HEK293 (cell line): ENCODE data around the gene ITPA.

Experiments
- CTCF ChIA-PET: fragments of 350-600 bp; formaldehyde crosslinking; extraction: SDS; loops from one replicate; lab custom pipeline; 2021; ENCODE audit warnings: antibody characterized with exemption; lab: Yijun Ruan, JAX
- POLR2A ChIA-PET: fragments of 300-600 bp; formaldehyde crosslinking; extraction: SDS; loops from one replicate; lab custom pipeline; 2020; ENCODE audit warnings: antibody characterized with exemption, inconsistent platforms; lab: Yijun Ruan, JAX
- H3K27ac ChIP-seq: fragments of 200-500 bp; sonication (Bioruptor generic); 2 replicates; pipeline ENCODE4 v1.5.1; 2014; ENCODE audit warnings: low read depth, low read length, control low read depth, inconsistent platforms; ENCODE audit errors: extremely low read depth
- H3K36me3 ChIP-seq, 2 experiments: fragments of 200-500 bp in 1 of 2; sonication (Bioruptor generic) in 1 of 2; 1 replicate in 1 of 2; 2 replicates in 1 of 2; pipeline ENCODE4 v1.5.1; 2014 to 2017; ENCODE audit warnings: inconsistent platforms in 2 of 2, low read length in 2 of 2; ENCODE audit not compliant: control insufficient read depth in 2 of 2, insufficient read depth in 1 of 2
- H3K4me1 ChIP-seq: fragments of 200-500 bp; sonication (Bioruptor generic); 2 replicates; pipeline ENCODE4 v1.5.1; 2014; ENCODE audit warnings: mild to moderate bottlenecking, low read length, inconsistent platforms; ENCODE audit not compliant: control insufficient read depth, insufficient read depth
- H3K4me3 ChIP-seq: 2 replicates; pipeline ENCODE4 v1.5.1; 2011; ENCODE audit warnings: low read depth, mild to moderate bottlenecking, control low read depth, low read length, moderate library complexity
- H3K9me3 ChIP-seq: fragments of 200-500 bp; sonication (Bioruptor generic); 2 replicates; pipeline ENCODE4 v1.5.1; 2014; ENCODE audit warnings: low read depth, low read length, inconsistent platforms; ENCODE audit not compliant: control insufficient read depth, insufficient read depth
- BCL11B ChIP-seq: fragments of 450-650 bp; formaldehyde crosslinking; IDR thresholded peaks from 2 replicates; pipeline ENCODE4 v1.5.1; 2016; ENCODE audit warnings: low read depth, missing biosample characterization, missing genetic modification characterization
- ELK4 ChIP-seq: IDR thresholded peaks from 2 replicates; pipeline ENCODE4 v1.6.1; 2011; ENCODE audit warnings: mild to moderate bottlenecking, low read depth, low read length, borderline replicate concordance
- GLIS2 ChIP-seq: fragments of 450-650 bp; formaldehyde crosslinking; IDR thresholded peaks from 2 replicates; pipeline ENCODE4 v1.5.1; 2016; ENCODE audit warnings: missing biosample characterization, missing genetic modification characterization
- HIC1 ChIP-seq: fragments of 450-650 bp; formaldehyde crosslinking; IDR thresholded peaks from 2 replicates; pipeline ENCODE4 v1.5.1; 2016; ENCODE audit warnings: missing biosample characterization, missing genetic modification characterization
- OSR2 ChIP-seq: fragments of 450-650 bp; formaldehyde crosslinking; IDR thresholded peaks from 2 replicates; pipeline ENCODE4 v1.5.1; 2016; ENCODE audit warnings: missing biosample characterization, missing genetic modification characterization
- PATZ1 ChIP-seq: fragments of 450-650 bp; formaldehyde crosslinking; IDR thresholded peaks from 2 replicates; pipeline ENCODE4 v1.5.1; 2016; ENCODE audit warnings: missing biosample characterization, missing genetic modification characterization
- PRDM4 ChIP-seq: fragments of 450-650 bp; formaldehyde crosslinking; IDR thresholded peaks from 2 replicates; pipeline ENCODE4 v1.5.1; 2017; ENCODE audit warnings: missing biosample characterization, missing genetic modification characterization
- SCRT2 ChIP-seq: fragments of 450-650 bp; formaldehyde crosslinking; IDR thresholded peaks from 2 replicates; pipeline ENCODE4 v1.5.1; 2016; ENCODE audit warnings: missing biosample characterization, missing genetic modification characterization
- ZBTB17 ChIP-seq: fragments of 450-650 bp; formaldehyde crosslinking; IDR thresholded peaks from 2 replicates; pipeline ENCODE4 v1.5.1; 2016; ENCODE audit warnings: missing biosample characterization, missing genetic modification characterization
- ZFP41 ChIP-seq: fragments of 450-650 bp; formaldehyde crosslinking; IDR thresholded peaks from 2 replicates; pipeline ENCODE4 v1.5.1; 2016; ENCODE audit warnings: missing biosample characterization, missing genetic modification characterization, borderline replicate concordance
- ZNF146 ChIP-seq: fragments of 450-650 bp; formaldehyde crosslinking; IDR thresholded peaks from 2 replicates; pipeline ENCODE4 v1.5.1; 2016; ENCODE audit warnings: missing biosample characterization, missing genetic modification characterization
- ZNF274 ChIP-seq, 2 experiments: fragments of 200-500 bp in 1 of 2; fragments of 450-650 bp in 1 of 2; sonication (Bioruptor generic) in 1 of 2; formaldehyde crosslinking in 1 of 2; IDR thresholded peaks; 2 replicates each; pipeline versions ENCODE4 v1.5.1 to v1.6.1; 2014 to 2016; ENCODE audit warnings: borderline replicate concordance in 1 of 2, inconsistent platforms in 1 of 2, low read length in 1 of 2, missing biosample characterization in 1 of 2, missing genetic modification characterization in 1 of 2
- ZNF280C ChIP-seq: fragments of 450-650 bp; formaldehyde crosslinking; IDR thresholded peaks from 2 replicates; pipeline ENCODE4 v1.5.1; 2016; ENCODE audit warnings: missing biosample characterization, missing genetic modification characterization
- ZNF302 ChIP-seq: fragments of 450-650 bp; formaldehyde crosslinking; IDR thresholded peaks from 2 replicates; pipeline ENCODE4 v1.5.1; 2016; ENCODE audit warnings: missing biosample characterization, missing genetic modification characterization, low read depth
- ZNF362 ChIP-seq: fragments of 450-650 bp; formaldehyde crosslinking; IDR thresholded peaks from 2 replicates; pipeline ENCODE4 v1.5.1; 2016; ENCODE audit warnings: missing biosample characterization, missing genetic modification characterization
- ZNF423 ChIP-seq: fragments of 450-650 bp; formaldehyde crosslinking; IDR thresholded peaks from 2 replicates; pipeline ENCODE4 v1.5.1; 2016; ENCODE audit warnings: missing biosample characterization, missing genetic modification characterization
- ZNF473 ChIP-seq: fragments of 450-650 bp; formaldehyde crosslinking; IDR thresholded peaks from 2 replicates; pipeline ENCODE4 v1.5.1; 2017; ENCODE audit warnings: missing biosample characterization, missing genetic modification characterization
- ZNF544 ChIP-seq: fragments of 450-650 bp; formaldehyde crosslinking; IDR thresholded peaks from 2 replicates; pipeline ENCODE4 v1.5.0; 2017; ENCODE audit warnings: missing biosample characterization, missing genetic modification characterization
- ZNF654 ChIP-seq: fragments of 450-650 bp; formaldehyde crosslinking; IDR thresholded peaks from 2 replicates; pipeline ENCODE4 v1.5.1; 2016; ENCODE audit warnings: low read depth, missing biosample characterization, missing genetic modification characterization
- ZNF664 ChIP-seq: fragments of 450-650 bp; formaldehyde crosslinking; IDR thresholded peaks from 2 replicates; pipeline ENCODE4 v1.5.1; 2016; ENCODE audit warnings: missing biosample characterization, missing genetic modification characterization
- ZNF701 ChIP-seq: fragments of 450-650 bp; formaldehyde crosslinking; IDR thresholded peaks from 2 replicates; pipeline ENCODE4 v1.5.1; 2016; ENCODE audit warnings: missing biosample characterization, missing genetic modification characterization
- ZSCAN30 ChIP-seq: fragments of 450-650 bp; IDR thresholded peaks from 2 replicates; pipeline ENCODE4 v1.5.1; 2018; ENCODE audit warnings: missing biosample characterization, mild to moderate bottlenecking, missing genetic modification characterization, moderate library complexity

Gene ITPA

GRCh38 chr20:3246682-3247081 lies 37.4 kb downstream of the ITPA start:
- Histone ChIP-seq H3K4me3 (no peak overlapping the region), H3K27ac (no peak overlapping the region), H3K4me1 (0 out of 2 replicates have a peak, but pooled peaks cover 2% of the 10 kb centered on the region), H3K9me3 (no peaks in the 10 kb centered on the region), H3K36me3 (no peaks in the 10 kb centered on the region)
- no peak for TF ChIP-seq ZNF302 (tag by site-specific recombination)
- no peak for TF ChIP-seq OSR2 (tag by site-specific recombination)
- TF ChIP-seq PRDM4 (tag by site-specific recombination): no peak
- TF ChIP-seq HIC1 (tag by site-specific recombination): no peak
- no peak for TF ChIP-seq ZNF280C
- TF ChIP-seq BCL11B: no peak
- TF ChIP-seq ELK4: no peak
- no peak for TF ChIP-seq ZNF362 (tag by site-specific recombination)
- TF ChIP-seq ZNF274 (IDR thresholded peaks at IDR 0.05; ENCODE audit: low read length): no peak
- no peak for TF ChIP-seq ZNF274 (tag by site-specific recombination; IDR thresholded peaks at IDR 0.05; ENCODE audit: borderline replicate concordance)
- no peak for TF ChIP-seq ZSCAN30 (tag by site-specific recombination)
- no peak for TF ChIP-seq ZNF473 (tag by site-specific recombination)
- CTCF ChIA-PET: interaction anchor here (0.6 to 1.4 kb wide), 6 partner anchors 25 to 446 kb away, joined by 3 to 6 read pairs (median 3); no protein-coding TSS in a partner anchor
- POLR2A ChIA-PET: no interaction called here

- Histone ChIP-seq H3K4me1 (0 out of 2 replicates have a peak, but pooled peaks cover 2% of the 10 kb centered on the region), H3K36me3 (peaks cover 3 to 9% of the 10 kb centered on the region in 2 experiments; a peak in 1 of 3 replicates), H3K9me3 (no peaks in the 10 kb centered on the region), H3K4me3 (no peak overlapping the region), H3K27ac (no peak overlapping the region)
- ChIA-PET CTCF (interaction anchor here (0.6 to 6.0 kb wide), 6 partner anchors 9 to 194 kb away, joined by 3 to 70 read pairs (median 4); partner anchors contain the start of gene SLC4A11), POLR2A (no interaction called here)
- TF ChIP-seq ZBTB17 (tag by site-specific recombination): peak; percentile 38; the same call in 1 of the 2 replicates
- no peak for TF ChIP-seq ZNF146 (tag by site-specific recombination)
- peak; percentile 42; the same call in 1 of the 2 replicates for TF ChIP-seq SCRT2 (tag by site-specific recombination)
- TF ChIP-seq ZFP41 (tag by site-specific recombination): no peak
- no peak for TF ChIP-seq ZNF701
- no peak for TF ChIP-seq GLIS2
- no peak for TF ChIP-seq PATZ1 (tag by site-specific recombination)
- no peak for TF ChIP-seq ZNF423 (tag by site-specific recombination)
- TF ChIP-seq ZNF544: no peak
- TF ChIP-seq ZNF664: no peak
- TF ChIP-seq ZNF654 (tag by site-specific recombination): no peak
Measured at GRCh38 chr20:3247638-3248037, 38.3 kb downstream of the ITPA start.
